ENCODE results near the gene RNF144A. TPM values are rescaled to one million over a fixed set of nuclear protein-coding genes. Genes with fewer than 3 reads are reported as not detected.

Gene RNF144A
- polyA plus RNA-seq, 1 experiment: 0.12 TPM

- no peak for TF ChIP-seq CTCF (IDR thresholded peaks at IDR 0.05; ENCODE audit: insufficient read depth, low read depth, low read length)
- H3K4me3 ChIP-seq (ENCODE audit: low read depth, low read length): no peak overlapping the region
- ChIA-PET CTCF (interaction anchor here (0.6 kb wide), 1 partner anchor 30 kb away, joined by 3 read pairs; no protein-coding TSS in a partner anchor), POLR2A (no interaction called here)
- DNase-seq (ENCODE audit: low read depth): no peak
- no peaks in the 10 kb centered on the region for H3K27me3 ChIP-seq (ENCODE audit: control insufficient read depth, insufficient read depth, low read length)
- H3K36me3 ChIP-seq (ENCODE audit: control insufficient read depth, insufficient read depth, low read length): no peaks in the 10 kb centered on the region
Measured at GRCh38 chr2:6908291-6908690, 8.9 kb upstream of the RNF144A start.

- H3K36me3 ChIP-seq (ENCODE audit: control insufficient read depth, insufficient read depth, low read length): no peaks in the 10 kb centered on the region
- CTCF ChIA-PET: no interaction called here
- POLR2A ChIA-PET: no interaction called here
- DNase-seq (ENCODE audit: low read depth): no peak
- no peak for TF ChIP-seq CTCF (IDR thresholded peaks at IDR 0.05; ENCODE audit: insufficient read depth, low read depth, low read length)
- H3K27me3 ChIP-seq (ENCODE audit: control insufficient read depth, insufficient read depth, low read length): peaks cover 2% of the 10 kb centered on the region; the same call in 1 of the 2 replicates
- no peak overlapping the region for H3K4me3 ChIP-seq (ENCODE audit: low read depth, low read length)
Measured at GRCh38 chr2:6909431-6910385, 7.5 kb upstream of the RNF144A start.

GRCh38 chr2:6911721-6912120 is 5.5 kb upstream of the RNF144A start:
- ChIA-PET POLR2A (no interaction called here), CTCF (no interaction called here)
- no peaks in the 10 kb centered on the region for H3K36me3 ChIP-seq (ENCODE audit: control insufficient read depth, insufficient read depth, low read length)
- no peak for DNase-seq (ENCODE audit: low read depth)
- no peak for TF ChIP-seq CTCF (IDR thresholded peaks at IDR 0.05; ENCODE audit: insufficient read depth, low read depth, low read length)
- H3K27me3 ChIP-seq (ENCODE audit: control insufficient read depth, insufficient read depth, low read length): peaks cover 2% of the 10 kb centered on the region; the same call in 1 of the 2 replicates
- H3K4me3 ChIP-seq (ENCODE audit: low read depth, low read length): no peak overlapping the region

- ChIA-PET POLR2A (no interaction called here), CTCF (interaction anchor here (1.7 kb wide), 1 partner anchor 17 kb away, joined by 5 read pairs; no protein-coding TSS in a partner anchor)
- TF ChIP-seq CTCF (IDR thresholded peaks at IDR 0.05; ENCODE audit: insufficient read depth, low read depth, low read length): no peak
- Histone ChIP-seq H3K27me3 (ENCODE audit: control insufficient read depth, insufficient read depth, low read length) (peaks cover 4% of the 10 kb centered on the region; the same call in 1 of the 2 replicates), H3K36me3 (ENCODE audit: control insufficient read depth, insufficient read depth, low read length) (no peaks in the 10 kb centered on the region), H3K4me3 (ENCODE audit: low read depth, low read length) (no peak overlapping the region)
- DNase-seq (ENCODE audit: low read depth): no peak
Measured at GRCh38 chr2:6913415-6914157, 3.6 kb upstream of the RNF144A start.

GRCh38 chr2:6914828-6915227 is 2.4 kb upstream of the RNF144A start:
- TF ChIP-seq CTCF (IDR thresholded peaks at IDR 0.05; ENCODE audit: insufficient read depth, low read depth, low read length): no peak
- POLR2A ChIA-PET: no interaction called here
- no peak overlapping the region for H3K4me3 ChIP-seq (ENCODE audit: low read depth, low read length)
- CTCF ChIA-PET: interaction anchor here (0.9 kb wide), 1 partner anchor 9 kb away, joined by 3 read pairs; no protein-coding TSS in a partner anchor
- H3K36me3 ChIP-seq (ENCODE audit: control insufficient read depth, insufficient read depth, low read length): no peaks in the 10 kb centered on the region
- H3K27me3 ChIP-seq (ENCODE audit: control insufficient read depth, insufficient read depth, low read length): peaks cover 7% of the 10 kb centered on the region
- no peak for DNase-seq (ENCODE audit: low read depth)

Measured in BJ (cell line).